NCI-H345 (cell line): ENCODE results near the gene EAPP.
"Not testable (repeated sequence)": the region's sequence is repeated elsewhere in the genome, so short reads cannot be mapped to it uniquely, and the experiment has no call there.

ENCODE experiments used
- DNase-seq: peaks from one replicate; lab custom pipeline; 2025; lab: John Stamatoyannopoulos, UW

Gene EAPP, protein sequence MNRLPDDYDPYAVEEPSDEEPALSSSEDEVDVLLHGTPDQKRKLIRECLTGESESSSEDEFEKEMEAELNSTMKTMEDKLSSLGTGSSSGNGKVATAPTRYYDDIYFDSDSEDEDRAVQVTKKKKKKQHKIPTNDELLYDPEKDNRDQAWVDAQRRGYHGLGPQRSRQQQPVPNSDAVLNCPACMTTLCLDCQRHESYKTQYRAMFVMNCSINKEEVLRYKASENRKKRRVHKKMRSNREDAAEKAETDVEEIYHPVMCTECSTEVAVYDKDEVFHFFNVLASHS

DNA sequence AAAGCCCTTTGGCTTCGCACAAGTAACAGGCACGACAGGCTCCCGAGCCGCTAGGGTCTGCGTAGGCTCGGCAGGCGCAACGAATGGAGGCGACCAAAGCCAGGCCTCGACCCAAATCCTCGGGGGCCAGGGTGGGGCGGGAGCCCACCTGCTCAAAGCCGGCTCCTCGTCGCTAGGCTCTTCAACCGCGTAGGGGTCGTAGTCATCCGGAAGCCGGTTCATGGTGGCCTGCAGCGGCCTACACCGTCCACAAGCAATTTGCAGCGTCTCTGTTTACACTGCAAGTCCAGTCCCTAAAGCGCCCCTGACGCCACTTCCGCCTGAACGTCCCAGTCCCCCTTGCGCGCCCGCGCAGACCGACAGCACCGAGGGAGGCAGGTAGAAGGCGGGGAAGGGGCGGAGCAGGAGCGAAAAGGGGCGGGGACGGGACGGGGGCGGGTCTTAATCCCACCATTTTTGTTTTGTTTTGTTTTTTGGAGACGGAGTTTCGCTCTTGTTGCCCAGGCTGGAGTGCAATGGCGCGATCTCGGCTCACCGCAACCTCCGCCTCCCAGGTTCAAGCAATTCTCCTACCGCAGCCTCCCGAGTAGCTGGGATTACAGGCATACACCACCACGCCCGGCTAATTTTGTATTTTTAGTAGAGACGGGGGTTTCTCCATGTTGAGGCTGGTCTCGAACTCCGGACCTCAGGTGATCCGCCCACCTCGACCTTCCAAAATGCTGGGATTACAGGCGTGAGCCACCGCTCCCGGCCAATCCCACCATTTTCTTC lies at the start of gene EAPP:
TSS of gene EAPP (minus strand) at position 295 of the 774 bp plus-strand sequence. CDS start at position 222, 73 bp downstream.
- DNase-seq = no peak

DNA sequence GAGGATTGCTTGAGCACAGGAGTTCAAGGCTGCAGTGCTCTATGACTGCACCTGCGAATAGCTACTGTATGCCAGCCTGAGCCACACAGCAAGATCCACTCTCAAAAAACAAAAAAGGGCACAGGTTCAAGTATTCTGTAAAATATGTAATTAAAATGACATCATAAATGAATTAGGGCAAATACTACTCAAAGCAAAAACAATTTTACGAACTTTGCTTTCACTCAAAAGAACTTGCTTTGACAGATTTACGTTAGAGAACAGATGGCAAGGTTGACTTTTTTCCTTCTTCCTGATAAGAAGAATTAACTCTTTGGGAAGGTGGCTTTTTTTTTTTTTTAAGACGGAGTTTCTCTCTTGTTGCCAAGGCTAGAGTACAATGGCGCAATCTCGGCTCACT lies 44.0 kb upstream of the EAPP start:
- no peak for DNase-seq

DNA sequence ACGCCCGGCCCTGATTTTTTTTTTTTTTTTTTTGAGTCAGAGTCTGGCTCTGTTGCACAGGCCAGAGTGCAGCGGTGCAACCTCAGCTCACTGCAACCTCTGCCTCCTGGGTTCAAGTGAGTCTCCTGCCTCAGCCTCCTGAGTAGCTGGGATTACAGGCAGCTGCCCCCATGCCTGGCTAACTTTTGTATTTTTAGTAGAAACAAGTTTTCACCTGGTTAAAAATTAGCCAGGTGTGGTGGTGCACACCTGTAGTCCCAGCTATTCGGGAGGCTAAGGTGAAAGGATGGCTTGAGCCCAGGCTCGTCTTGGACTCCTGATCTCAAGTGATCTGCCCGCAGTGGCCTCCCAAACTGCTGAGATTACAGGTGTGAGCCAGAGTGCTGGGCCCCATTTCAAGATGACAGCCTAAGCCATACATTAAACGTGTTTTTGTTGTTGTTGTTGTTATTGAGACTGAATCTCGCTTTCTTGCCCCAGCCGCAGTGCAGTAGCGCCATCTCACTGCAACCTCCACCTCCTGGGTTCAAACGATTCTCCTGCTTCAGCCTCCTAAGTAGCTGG lies 42.7 kb upstream of the EAPP start:
- DNase-seq = no peak

DNA sequence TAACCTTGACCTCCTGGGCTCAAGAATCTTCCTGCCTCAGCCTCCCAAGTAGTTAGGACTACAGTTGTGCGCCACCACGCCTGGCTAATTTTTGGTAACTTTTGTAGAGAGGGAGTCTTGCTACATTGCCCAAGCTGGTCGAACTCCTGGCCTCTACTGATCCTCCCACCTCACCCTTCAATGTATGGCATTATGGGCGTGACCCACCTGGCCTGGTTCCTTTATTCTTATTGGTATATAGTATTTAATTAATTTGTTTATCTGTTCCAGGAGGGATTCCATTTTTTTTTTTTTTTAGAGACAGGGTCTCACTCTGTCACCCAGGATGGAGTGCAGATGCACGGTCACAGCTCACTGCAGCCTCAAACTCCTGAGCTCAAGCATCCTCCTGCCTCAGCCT lies 40.9 kb upstream of the EAPP start:
- DNase-seq = no peak

DNA sequence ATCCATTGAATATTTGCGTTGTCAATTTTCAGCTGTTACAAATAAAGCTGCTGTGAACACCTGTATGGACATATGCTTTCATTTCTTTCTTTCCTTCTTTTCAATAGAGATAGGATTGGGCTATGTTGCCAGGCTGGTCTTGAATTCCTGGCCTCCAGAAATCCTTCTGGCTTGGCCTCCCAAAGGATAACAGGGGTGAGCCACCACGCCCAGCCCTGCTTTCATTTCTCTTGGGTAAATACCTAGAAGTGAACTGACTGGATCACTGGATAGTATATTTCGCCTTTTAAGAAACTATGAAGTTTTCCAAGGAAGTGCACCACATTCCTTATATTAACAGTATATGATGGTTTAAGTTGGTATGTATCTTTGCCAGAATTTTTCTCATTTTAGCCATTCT lies 32.3 kb upstream of the EAPP start:
- no peak for DNase-seq

DNA sequence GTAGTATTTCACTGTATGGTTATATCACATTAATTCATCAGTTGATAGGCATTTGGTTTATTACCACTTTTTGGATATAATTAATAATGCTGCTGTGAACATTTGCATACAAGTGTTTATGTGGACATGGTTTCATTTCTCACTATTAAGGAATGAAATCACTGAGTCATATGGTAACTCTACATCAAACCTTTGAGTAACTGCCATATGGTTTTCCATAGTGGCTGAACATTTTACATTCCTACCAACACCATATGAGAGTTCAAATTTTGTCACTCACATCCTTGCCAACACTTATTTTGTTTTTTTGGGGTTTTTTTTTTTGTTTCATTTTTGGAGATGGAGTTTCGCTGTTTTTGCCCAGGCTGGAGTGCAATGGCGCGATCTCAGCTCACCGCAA lies 30.2 kb upstream of the EAPP start:
- no peak for DNase-seq

DNA sequence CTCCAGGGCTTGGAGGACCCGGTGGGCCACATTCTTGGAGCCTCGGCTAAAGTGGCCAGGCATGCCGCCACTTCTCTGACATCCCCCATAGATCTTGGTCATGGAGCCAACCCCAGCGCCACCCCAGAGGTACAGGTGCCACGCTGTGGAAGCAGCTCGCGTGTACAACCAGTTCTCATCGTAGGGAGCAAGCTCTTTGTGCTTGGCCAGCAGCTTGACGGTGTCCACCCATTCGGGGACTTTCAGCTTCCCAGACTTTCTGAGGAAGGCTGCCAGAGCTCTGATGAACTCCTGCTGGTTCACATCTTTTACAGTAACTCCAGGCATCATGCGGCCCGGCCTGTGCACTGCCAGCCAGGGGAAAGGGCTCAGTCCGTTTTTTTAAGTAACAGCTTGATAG lies 29.3 kb upstream of the EAPP start:
- DNase-seq = no peak

DNA sequence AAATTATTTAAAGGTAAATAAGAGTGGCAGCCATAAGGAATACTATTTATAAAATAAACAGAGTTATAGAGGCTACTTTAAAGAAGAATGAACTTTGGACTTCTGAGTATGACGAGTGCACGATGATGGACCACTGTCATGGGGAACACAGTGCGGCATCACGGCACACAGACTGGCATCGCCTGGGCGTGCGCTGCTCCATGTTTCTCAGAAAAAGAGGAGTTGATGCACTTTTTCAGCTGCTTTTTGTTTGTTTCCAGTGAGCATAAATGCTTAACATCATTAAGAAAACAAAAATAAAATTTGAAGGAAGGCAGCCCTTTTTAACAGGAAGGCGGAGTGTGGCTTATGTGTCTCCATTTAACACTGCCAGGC lies 23.3 kb upstream of the EAPP start:
- DNase-seq = no peak

DNA sequence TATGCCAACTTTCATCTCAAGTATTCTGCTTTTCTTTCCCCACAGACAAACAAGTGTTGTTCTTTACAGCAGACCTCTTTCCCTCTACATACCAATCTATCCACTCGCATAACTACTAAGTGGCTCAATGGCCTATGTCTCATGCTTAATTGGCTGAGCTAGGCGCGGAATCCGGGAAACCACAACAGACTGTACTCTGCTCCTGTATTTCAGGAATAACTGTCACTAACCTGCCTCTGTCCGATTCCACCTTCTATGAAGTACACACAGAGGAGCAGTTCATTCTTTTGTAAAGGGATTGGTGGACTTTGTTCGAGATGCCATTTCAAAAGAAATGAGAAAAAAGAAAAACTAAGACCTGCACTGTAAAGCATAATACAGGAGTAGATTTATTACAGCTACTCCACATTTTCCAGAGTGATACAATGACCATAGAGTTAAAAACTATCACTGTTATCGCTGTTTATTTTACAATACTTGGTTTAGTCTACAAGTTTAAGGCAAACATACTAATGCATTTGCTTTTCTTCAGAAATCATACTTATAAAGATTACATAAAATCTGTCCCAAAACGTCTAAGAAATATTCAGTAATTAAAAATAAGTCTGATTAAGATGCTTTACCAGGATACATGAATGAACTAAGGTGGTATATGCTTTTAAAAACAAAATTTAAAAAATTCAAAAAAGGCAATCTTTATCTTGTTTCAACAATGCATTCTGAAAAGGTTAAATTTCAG lies 22.7 kb upstream of the EAPP start:
- DNase-seq = not testable (repeated sequence)

DNA sequence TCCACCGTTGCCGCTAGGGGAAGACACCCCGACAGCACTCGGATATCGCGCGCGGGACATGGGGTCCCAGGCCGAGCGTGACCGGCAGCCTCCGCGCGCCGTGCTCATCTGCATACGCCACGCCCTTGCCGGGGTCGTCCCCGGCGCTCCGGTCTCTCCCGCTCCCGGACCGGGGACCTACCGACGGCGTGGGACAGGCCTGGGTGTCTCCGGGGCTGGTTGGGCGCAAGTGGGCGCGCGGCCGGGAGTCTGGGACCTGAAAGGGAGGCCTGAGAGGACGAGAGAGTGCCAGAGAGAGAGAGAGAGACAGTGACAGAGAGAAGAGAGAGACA lies 17.0 kb upstream of the EAPP start:
- DNase-seq = not testable (repeated sequence)

DNA sequence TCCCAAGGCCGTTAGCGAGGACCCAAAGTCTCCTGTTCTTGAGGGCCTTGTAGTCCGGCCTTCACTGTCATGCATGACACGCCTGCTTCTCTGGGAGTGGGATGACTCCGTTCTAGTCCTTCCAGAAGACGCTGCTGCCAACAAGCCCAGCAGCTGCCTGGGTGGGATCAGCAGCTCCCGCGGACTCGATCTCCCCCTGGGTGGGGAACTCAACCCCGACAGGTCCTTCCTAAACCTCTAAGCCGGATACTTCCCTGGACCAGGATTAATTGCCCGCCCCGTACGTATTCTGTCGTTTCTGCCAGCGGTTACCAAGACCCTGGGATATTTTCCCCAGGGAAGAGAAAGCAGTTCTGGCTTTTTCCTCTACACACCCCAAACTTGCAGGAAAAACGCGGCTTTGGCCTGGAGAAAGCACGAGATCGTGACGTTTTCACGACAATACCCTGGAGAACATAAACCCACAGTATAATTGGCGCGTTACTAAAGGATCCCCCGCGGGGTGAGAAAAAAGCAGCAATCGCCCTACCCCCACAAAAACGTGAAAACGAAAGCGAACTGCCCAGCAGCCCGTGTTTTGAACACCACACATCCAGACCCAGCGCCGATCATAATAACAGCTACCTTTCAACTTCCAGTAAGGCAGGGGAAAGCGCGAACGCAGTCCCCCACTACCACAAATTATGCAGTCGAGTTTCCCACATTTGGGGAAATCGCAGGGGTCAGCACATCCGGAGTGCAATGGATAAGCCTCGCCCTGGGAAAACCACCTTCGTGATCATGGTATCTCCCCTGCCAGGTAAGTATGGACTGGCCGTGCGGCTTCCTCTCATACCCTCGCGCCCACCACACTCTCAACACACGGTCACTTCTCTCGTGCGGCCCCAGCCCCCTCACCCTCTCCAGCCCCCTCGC lies 16.3 kb upstream of the EAPP start:
- not testable (repeated sequence) for DNase-seq

DNA sequence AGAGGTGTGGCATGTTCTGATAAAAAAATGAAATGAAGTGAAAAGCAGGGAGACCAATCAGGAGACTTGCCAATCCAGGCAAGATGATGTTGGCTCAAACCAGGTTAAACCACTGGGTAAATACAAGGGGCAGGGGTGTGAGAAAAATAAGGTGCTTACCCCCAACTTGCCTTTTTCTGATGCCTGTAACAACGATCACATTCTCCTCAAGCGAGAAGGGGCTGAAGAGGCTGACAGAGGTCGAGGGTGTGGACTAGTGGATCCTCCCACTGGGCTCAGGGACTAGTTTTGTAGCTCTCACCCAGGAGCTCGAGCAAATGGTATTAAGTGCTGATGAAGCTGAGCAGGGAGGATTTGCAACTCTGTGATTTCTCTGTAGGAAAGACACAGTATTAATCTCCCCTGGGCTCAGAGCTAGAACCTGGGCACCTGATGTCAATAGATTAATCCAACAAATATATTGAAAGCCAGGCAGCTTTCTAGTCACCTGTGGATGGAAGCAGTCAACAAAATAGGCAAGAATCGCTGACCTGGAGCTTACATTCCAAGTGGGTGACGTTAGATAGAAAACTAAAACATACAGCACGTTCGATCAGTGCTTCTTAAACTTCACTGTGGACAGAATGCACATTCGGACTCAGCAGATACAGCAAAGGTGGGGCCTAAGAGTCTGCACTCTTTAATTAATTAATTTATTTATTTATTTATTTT lies 15.2 kb upstream of the EAPP start:
- no peak for DNase-seq

DNA sequence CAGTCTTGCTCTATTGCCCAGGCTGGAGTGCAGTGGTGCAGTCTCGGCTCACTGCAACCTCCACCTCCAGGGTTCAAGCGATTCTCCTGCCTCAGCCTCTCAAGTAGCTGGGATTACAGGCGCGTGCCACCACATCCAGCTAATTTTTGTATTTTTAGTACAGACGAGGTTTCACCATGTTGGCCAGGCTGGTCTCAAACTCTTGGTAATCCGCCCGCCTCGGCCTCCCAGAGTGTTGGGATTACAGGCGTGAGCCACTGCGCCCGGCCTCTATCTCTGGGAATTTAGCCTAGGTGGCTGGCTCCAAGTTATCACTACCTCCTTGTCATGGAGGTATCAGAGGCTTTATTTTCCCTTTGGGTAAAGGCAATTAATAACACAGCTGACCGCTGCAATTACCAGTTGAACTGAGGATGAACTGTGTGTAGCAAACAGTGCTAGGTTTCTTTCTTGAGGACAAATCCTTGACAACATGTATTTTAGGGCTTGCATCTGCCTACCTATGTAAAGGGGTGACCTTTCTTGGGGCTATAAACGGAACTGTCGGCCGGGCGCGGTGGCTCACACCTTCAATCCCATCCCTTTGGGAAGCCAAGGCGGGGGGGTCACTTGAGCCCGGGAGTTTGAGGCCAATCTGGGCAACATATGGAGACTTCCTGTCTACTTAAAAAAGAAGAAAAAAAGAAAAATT lies 9.9 kb upstream of the EAPP start:
- DNase-seq = not testable (repeated sequence)

DNA sequence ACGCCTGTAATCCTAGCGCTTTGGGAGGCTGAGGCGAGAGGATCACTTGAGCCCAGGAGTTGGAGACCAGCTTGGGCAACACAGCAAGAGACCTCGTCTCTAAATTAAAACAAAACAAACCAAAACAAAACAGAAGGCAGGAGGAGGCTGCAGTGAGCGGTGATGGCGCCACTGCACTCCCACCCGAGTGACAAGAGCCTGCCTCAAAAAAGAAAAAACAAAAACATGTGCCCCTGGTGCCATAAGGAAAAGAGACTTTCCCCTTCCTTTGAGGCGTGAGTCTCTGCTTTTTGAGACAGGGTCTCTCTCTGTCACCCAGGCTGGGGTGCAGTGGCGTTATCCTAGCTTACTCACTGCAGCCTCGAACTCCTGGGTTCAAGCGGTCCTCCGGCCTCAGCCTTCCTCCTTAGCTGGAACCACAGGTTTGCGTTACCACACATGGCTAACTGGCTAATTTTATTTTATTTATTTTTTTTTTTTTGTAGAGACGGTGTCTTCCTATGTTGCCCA lies 9.0 kb upstream of the EAPP start:
- DNase-seq = no peak

DNA sequence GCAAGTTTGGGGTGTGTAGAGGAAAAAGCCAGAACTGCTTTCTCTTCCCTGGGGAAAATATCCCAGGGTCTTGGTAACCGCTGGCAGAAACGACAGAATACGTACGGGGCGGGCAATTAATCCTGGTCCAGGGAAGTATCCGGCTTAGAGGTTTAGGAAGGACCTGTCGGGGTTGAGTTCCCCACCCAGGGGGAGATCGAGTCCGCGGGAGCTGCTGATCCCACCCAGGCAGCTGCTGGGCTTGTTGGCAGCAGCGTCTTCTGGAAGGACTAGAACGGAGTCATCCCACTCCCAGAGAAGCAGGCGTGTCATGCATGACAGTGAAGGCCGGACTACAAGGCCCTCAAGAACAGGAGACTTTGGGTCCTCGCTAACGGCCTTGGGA lies 7.6 kb upstream of the EAPP start:
- DNase-seq = not testable (repeated sequence)

DNA sequence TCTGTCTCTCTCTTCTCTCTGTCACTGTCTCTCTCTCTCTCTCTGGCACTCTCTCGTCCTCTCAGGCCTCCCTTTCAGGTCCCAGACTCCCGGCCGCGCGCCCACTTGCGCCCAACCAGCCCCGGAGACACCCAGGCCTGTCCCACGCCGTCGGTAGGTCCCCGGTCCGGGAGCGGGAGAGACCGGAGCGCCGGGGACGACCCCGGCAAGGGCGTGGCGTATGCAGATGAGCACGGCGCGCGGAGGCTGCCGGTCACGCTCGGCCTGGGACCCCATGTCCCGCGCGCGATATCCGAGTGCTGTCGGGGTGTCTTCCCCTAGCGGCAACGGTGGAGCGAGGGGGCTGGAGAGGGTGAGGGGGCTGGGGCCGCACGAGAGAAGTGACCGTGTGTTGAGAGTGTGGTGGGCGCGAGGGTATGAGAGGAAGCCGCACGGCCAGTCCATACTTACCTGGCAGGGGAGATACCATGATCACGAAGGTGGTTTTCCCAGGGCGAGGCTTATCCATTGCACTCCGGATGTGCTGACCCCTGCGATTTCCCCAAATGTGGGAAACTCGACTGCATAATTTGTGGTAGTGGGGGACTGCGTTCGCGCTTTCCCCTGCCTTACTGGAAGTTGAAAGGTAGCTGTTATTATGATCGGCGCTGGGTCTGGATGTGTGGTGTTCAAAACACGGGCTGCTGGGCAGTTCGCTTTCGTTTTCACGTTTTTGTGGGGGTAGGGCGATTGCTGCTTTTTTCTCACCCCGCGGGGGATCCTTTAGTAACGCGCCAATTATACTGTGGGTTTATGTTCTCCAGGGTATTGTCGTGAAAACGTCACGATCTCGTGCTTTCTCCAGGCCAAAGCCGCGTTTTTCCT lies 7.0 kb upstream of the EAPP start:
- not testable (repeated sequence) for DNase-seq

DNA sequence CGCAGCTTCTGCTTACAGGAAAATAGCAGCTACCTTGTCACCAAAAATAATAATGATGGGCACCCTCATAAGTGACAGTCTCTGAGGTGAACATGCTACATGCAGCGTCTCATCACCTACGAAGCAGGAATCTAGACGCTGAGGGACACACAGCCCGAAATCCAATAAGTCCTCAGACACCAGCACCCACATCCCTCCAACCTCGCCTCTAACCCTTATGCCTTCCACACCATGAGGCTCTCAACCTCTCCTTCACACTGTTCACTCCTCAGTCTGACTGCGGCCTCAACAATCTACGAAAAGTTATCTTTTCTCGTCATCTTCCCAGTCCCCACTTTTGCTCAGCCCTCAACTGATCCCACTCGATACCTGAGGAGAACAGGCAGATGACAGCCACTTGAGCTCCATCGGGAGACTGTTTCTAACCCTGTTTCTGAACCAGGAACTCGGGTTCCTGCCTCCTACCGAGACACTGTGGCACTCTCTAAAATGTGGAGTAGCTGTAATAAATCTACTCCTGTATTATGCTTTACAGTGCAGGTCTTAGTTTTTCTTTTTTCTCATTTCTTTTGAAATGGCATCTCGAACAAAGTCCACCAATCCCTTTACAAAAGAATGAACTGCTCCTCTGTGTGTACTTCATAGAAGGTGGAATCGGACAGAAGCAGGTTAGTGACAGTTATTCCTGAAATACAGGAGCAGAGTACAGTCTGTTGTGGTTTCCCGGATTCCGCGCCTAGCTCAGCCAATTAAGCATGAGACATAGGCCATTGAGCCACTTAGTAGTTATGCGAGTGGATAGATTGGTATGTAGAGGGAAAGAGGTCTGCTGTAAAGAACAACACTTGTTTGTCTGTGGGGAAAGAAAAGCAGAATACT lies 919 bp upstream of the EAPP start:
- not testable (repeated sequence) for DNase-seq

DNA sequence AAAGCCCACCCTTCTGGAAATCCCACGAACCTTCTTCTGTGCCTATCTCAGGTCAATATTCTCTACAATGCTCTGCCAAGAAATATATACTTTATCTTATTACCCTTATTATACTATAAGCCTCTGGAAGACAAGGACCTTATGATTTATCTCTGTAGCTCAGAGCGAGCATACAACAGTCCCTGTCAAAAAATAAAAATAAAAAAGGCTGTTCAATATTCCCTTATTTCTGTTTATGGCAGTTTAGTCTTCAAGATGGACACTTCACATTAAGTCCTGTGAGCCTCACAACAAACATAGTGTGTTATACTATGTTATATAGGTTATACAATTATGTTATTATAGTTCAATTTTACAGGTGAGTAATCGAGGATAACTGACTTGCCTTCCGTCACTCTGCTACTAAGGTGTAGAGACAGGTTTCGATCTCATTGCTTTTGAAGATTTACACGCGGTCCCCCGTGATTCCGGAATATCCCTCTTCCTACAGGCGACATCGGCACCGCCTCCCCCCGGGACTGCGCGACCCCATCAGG lies 562 bp downstream of the EAPP start:
- no peak for DNase-seq
